ENCODE results near the gene SUSD2. TPM values are rescaled to one million over a fixed set of nuclear protein-coding genes. Genes with fewer than 3 reads are reported as not detected.
A peak's percentile ranks its signal among the peaks of the same experiment; 100 is the strongest.

Gene SUSD2
- polyA plus RNA-seq, 2 donors: 0.73 to 1.4 TPM

GRCh38 chr22:24149198-24149590 is 32.1 kb upstream of the SUSD2 start:
- Histone ChIP-seq H3K27me3 (ENCODE audit: control insufficient read depth in 1 of 2, insufficient read depth in 2 of 2, low read length in 2 of 2) (no peaks in the 10 kb centered on the region), H3K9me3 (ENCODE audit: control insufficient read depth in 2 of 2, insufficient read depth in 1 of 2, low read depth in 1 of 2, low read length in 1 of 2) (no peaks in the 10 kb centered on the region), H3K4me3 (ENCODE audit: low read depth in 1 of 2, low read length in 2 of 2) (no peak overlapping the region), H3K36me3 (ENCODE audit: control insufficient read depth in 2 of 2, insufficient read depth in 2 of 2, low read length in 1 of 2) (peaks cover 0 to 9% of the 10 kb centered on the region in 2 donors), H3K4me1 (ENCODE audit: control insufficient read depth in 2 of 2, insufficient read depth in 2 of 2, low read length in 1 of 2) (peaks cover 0 to 18% of the 10 kb centered on the region in 2 donors), H3K27ac (ENCODE audit: low read depth in 2 of 2, low read length in 1 of 2) (no peak overlapping the region)
- 96 to 99% methylated on average over 4 of the region's 4 CpGs for WGBS, 2 donors

DNA sequence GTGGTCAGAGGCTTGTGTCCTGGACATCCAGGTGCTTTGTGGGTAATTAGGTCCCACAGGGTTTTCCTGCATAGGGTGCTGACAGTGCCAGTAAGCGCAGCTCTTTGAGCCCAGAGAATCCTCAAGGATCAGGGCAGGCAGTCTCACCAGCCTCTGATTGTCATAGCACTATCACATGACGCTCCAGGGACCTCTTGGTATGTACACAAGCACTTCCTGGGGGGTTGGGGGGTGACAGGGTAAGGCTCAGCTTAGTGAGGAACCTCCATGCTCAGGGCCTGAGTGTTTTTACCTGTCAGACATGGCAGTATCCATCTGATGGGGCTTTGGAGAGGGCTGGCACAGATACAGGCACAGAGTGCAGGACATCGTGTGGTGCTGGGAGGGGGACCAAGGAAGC is 27.9 kb upstream of the SUSD2 start:
- Histone ChIP-seq H3K36me3 (ENCODE audit: control insufficient read depth in 2 of 2, insufficient read depth in 2 of 2, low read length in 1 of 2) (peaks cover 0 to 9% of the 10 kb centered on the region in 2 donors), H3K4me3 (ENCODE audit: low read depth in 1 of 2, low read length in 2 of 2) (no peak overlapping the region), H3K27ac (ENCODE audit: low read depth in 2 of 2, low read length in 1 of 2) (peak overlapping the region; percentile 8 to 54), H3K4me1 (ENCODE audit: control insufficient read depth in 2 of 2, insufficient read depth in 2 of 2, low read length in 1 of 2) (peaks cover 0 to 20% of the 10 kb centered on the region in 2 donors), H3K27me3 (ENCODE audit: control insufficient read depth in 1 of 2, insufficient read depth in 2 of 2, low read length in 2 of 2) (no peaks in the 10 kb centered on the region), H3K9me3 (ENCODE audit: control insufficient read depth in 2 of 2, insufficient read depth in 1 of 2, low read depth in 1 of 2, low read length in 1 of 2) (no peaks in the 10 kb centered on the region)
- WGBS, 2 donors: 74 to 81% methylated on average over 3 of the region's 3 CpGs

GRCh38 chr22:24153959-24154358 is 27.3 kb upstream of the SUSD2 start:
- WGBS, 2 donors: 81 to 91% methylated on average over 7 of the region's 7 CpGs
- H3K4me3 ChIP-seq (ENCODE audit: low read depth in 1 of 2, low read length in 2 of 2): no peak overlapping the region
- H3K27me3 ChIP-seq (ENCODE audit: control insufficient read depth in 1 of 2, insufficient read depth in 2 of 2, low read length in 2 of 2): no peaks in the 10 kb centered on the region
- H3K27ac ChIP-seq (ENCODE audit: low read depth in 2 of 2, low read length in 1 of 2): peak overlapping the region; percentile 8 to 54
- no peaks in the 10 kb centered on the region for H3K9me3 ChIP-seq (ENCODE audit: control insufficient read depth in 2 of 2, insufficient read depth in 1 of 2, low read depth in 1 of 2, low read length in 1 of 2)
- H3K36me3 ChIP-seq (ENCODE audit: control insufficient read depth in 2 of 2, insufficient read depth in 2 of 2, low read length in 1 of 2): peaks cover 0 to 9% of the 10 kb centered on the region in 2 donors
- H3K4me1 ChIP-seq (ENCODE audit: control insufficient read depth in 2 of 2, insufficient read depth in 2 of 2, low read length in 1 of 2): peaks cover 0 to 20% of the 10 kb centered on the region in 2 donors

- 94 to 95% methylated on average over 5 of the region's 5 CpGs for WGBS, 2 donors
- H3K27me3 ChIP-seq (ENCODE audit: control insufficient read depth in 1 of 2, insufficient read depth in 2 of 2, low read length in 2 of 2): no peaks in the 10 kb centered on the region
- no peak overlapping the region for H3K4me3 ChIP-seq (ENCODE audit: low read depth in 1 of 2, low read length in 2 of 2)
- peaks cover 0 to 13% of the 10 kb centered on the region in 2 donors for H3K36me3 ChIP-seq (ENCODE audit: control insufficient read depth in 2 of 2, insufficient read depth in 2 of 2, low read length in 1 of 2)
- H3K27ac ChIP-seq (ENCODE audit: low read depth in 2 of 2, low read length in 1 of 2): no peak overlapping the region
- no peaks in the 10 kb centered on the region for H3K9me3 ChIP-seq (ENCODE audit: control insufficient read depth in 2 of 2, insufficient read depth in 1 of 2, low read depth in 1 of 2, low read length in 1 of 2)
- peaks cover 0 to 25% of the 10 kb centered on the region in 2 donors for H3K4me1 ChIP-seq (ENCODE audit: control insufficient read depth in 2 of 2, insufficient read depth in 2 of 2, low read length in 1 of 2)
Measured at GRCh38 chr22:24154826-24155225, 26.5 kb upstream of the SUSD2 start.

DNA sequence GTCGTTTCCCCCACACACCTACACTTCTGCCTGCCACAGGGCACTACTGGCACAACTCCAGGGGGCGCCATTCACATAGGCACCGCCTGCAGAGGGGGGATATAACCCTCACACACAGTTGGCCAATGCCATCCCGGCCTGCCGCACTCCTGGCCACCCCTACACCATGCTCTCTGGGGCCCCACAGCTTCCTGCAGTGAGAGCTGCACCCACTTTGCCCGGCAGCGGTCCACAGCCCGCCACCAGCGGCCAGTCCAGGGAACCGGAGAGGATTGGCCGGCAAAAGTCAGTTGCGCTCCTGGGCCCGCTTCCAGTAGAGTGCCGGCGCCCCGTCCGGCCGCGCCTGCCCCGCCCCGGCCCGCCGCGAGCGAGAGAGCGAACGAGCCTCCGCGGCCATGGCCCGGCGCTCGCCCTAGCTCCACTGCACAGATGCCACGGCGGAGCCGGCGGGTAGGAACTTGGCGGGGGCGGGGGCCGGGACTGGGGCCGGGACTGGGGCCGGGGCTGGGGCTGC is 25.6 kb upstream of the SUSD2 start:
- Histone ChIP-seq H3K27ac (ENCODE audit: low read depth in 2 of 2, low read length in 1 of 2) (peak overlapping the region; percentile 75 to 77), H3K4me1 (ENCODE audit: control insufficient read depth in 2 of 2, insufficient read depth in 2 of 2, low read length in 1 of 2) (peaks cover 0 to 25% of the 10 kb centered on the region in 2 donors), H3K9me3 (ENCODE audit: control insufficient read depth in 2 of 2, insufficient read depth in 1 of 2, low read depth in 1 of 2, low read length in 1 of 2) (no peaks in the 10 kb centered on the region), H3K27me3 (ENCODE audit: control insufficient read depth in 1 of 2, insufficient read depth in 2 of 2, low read length in 2 of 2) (no peaks in the 10 kb centered on the region), H3K4me3 (ENCODE audit: low read depth in 1 of 2, low read length in 2 of 2) (peak overlapping the region; percentile 58 to 66), H3K36me3 (ENCODE audit: control insufficient read depth in 2 of 2, insufficient read depth in 2 of 2, low read length in 1 of 2) (peaks cover 0 to 16% of the 10 kb centered on the region in 2 donors)
- WGBS, 2 donors: 2 to 3% methylated on average over 34 to 41 of the region's 41 CpGs

DNA sequence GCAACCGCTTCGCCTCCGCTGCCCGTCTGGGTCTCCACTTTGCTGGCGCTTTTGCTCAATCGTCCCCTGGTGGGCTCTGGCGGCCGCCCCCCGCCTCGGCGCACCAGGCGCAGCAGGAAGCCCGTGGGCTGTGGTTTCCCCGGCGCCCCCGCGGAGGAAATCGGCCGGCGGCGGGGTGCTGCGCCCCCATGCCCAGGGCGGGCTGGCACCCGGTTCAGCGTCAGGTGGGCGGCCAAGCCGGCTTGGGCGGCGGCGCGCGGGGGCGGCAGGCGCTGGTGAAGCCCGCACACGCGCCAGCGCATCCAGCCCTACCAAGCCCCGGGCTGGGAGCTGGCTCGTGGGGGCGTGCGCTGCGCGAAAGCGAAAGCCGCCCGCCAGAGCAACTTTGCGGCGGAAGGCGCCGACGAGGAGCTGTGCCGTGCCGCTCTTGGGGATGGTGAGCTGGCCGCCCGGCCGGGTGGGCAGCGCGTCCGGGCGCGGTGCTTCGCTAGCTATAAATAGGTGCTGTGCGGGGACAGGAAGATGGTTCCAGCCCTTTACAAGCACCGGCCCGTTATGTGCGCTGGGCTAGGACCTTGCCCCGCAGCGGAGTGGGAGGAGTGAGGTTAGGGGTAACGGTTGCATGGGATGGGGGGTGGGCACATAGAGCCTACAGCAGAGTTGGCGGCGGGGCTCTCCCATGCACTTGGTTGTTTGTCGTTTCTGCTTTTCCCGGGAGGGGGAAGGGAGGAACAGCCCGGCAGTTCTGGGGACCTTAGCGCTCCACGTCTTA is 25.0 kb upstream of the SUSD2 start:
- 0% methylated on average over 76 to 77 of the region's 77 CpGs for WGBS, 2 donors
- no peaks in the 10 kb centered on the region for H3K9me3 ChIP-seq (ENCODE audit: control insufficient read depth in 2 of 2, insufficient read depth in 1 of 2, low read depth in 1 of 2, low read length in 1 of 2)

DNA sequence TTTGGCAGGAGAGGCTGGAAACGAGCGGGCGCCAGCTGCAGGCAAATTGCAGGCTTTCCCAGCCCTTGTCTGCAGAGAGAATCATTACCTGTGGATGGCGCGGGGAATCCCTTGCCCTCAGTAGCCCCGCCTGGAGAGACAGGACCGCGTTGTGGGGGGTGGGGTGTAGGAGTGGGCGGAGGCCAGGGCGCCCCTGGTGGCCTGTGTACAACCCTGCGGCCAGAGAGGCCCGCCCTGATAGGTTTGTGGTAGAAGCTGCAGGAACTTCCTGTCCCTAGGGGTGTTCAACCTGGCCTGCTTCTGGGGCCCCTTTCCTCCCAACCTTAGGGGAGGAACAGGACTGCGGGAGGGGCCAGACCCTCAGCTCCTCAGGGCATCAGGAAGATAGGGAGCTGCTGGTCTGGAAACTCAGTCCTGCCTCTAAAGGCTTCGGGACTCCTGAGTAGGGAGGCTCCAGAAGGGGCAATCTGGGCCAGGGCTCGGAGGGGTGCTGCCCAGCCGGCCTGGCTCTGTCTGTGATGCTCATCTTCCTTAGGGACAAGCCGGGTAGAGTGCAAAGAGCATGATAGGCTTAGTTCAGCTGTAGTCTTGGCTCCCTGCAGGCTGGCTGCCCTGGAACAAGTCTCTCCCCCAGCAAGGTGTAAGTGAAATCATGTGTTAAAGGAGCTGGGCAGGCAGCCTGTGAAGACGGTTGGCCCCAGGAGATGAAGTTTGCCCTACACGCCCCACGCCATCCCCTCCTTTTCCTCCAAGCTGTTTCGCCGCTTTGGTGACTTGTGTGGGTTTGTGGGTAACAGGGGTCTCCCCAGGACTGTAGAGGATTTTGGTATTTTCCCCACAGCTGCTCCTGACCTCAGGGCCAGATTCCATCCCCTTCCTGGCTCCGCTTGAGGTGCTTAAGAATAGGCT is 24.1 kb upstream of the SUSD2 start:
- peaks cover 0 to 25% of the 10 kb centered on the region in 2 donors for H3K4me1 ChIP-seq (ENCODE audit: control insufficient read depth in 2 of 2, insufficient read depth in 2 of 2, low read length in 1 of 2)
- H3K27me3 ChIP-seq (ENCODE audit: control insufficient read depth in 1 of 2, insufficient read depth in 2 of 2, low read length in 2 of 2): no peaks in the 10 kb centered on the region
- peak overlapping the region; percentile 75 to 77 for H3K27ac ChIP-seq (ENCODE audit: low read depth in 2 of 2, low read length in 1 of 2)
- H3K9me3 ChIP-seq (ENCODE audit: control insufficient read depth in 2 of 2, insufficient read depth in 1 of 2, low read depth in 1 of 2, low read length in 1 of 2): no peaks in the 10 kb centered on the region
- WGBS, 2 donors: 21% methylated on average over 23 of the region's 23 CpGs
- H3K4me3 ChIP-seq (ENCODE audit: low read depth in 1 of 2, low read length in 2 of 2): peak overlapping the region; percentile 58 to 66
- H3K36me3 ChIP-seq (ENCODE audit: control insufficient read depth in 2 of 2, insufficient read depth in 2 of 2, low read length in 1 of 2): peaks cover 5 to 17% of the 10 kb centered on the region in 2 donors

More for the DNA sequence above, 25.0 kb upstream of the SUSD2 start:
- no peaks in the 10 kb centered on the region for H3K27me3 ChIP-seq (ENCODE audit: control insufficient read depth in 1 of 2, insufficient read depth in 2 of 2, low read length in 2 of 2)
- H3K4me1 ChIP-seq (ENCODE audit: control insufficient read depth in 2 of 2, insufficient read depth in 2 of 2, low read length in 1 of 2): peaks cover 0 to 25% of the 10 kb centered on the region in 2 donors
- peak overlapping the region; percentile 58 to 66 for H3K4me3 ChIP-seq (ENCODE audit: low read depth in 1 of 2, low read length in 2 of 2)
- peaks cover 0 to 16% of the 10 kb centered on the region in 2 donors for H3K36me3 ChIP-seq (ENCODE audit: control insufficient read depth in 2 of 2, insufficient read depth in 2 of 2, low read length in 1 of 2)
- H3K27ac ChIP-seq (ENCODE audit: low read depth in 2 of 2, low read length in 1 of 2): peak overlapping the region; percentile 75 to 77

GRCh38 chr22:24157822-24158135 is 23.5 kb upstream of the SUSD2 start:
- Histone ChIP-seq H3K27ac (ENCODE audit: low read depth in 2 of 2, low read length in 1 of 2) (no peak overlapping the region), H3K4me3 (ENCODE audit: low read depth in 1 of 2, low read length in 2 of 2) (no peak overlapping the region), H3K4me1 (ENCODE audit: control insufficient read depth in 2 of 2, insufficient read depth in 2 of 2, low read length in 1 of 2) (peaks cover 0 to 25% of the 10 kb centered on the region in 2 donors), H3K27me3 (ENCODE audit: control insufficient read depth in 1 of 2, insufficient read depth in 2 of 2, low read length in 2 of 2) (no peaks in the 10 kb centered on the region), H3K9me3 (ENCODE audit: control insufficient read depth in 2 of 2, insufficient read depth in 1 of 2, low read depth in 1 of 2, low read length in 1 of 2) (no peaks in the 10 kb centered on the region), H3K36me3 (ENCODE audit: control insufficient read depth in 2 of 2, insufficient read depth in 2 of 2, low read length in 1 of 2) (peaks cover 5 to 15% of the 10 kb centered on the region in 2 donors)
- 52 to 64% methylated on average over 10 of the region's 10 CpGs for WGBS, 2 donors

GRCh38 chr22:24159650-24160049 is 21.6 kb upstream of the SUSD2 start:
- peaks cover 5 to 22% of the 10 kb centered on the region in 2 donors for H3K36me3 ChIP-seq (ENCODE audit: control insufficient read depth in 2 of 2, insufficient read depth in 2 of 2, low read length in 1 of 2)
- no peak overlapping the region for H3K27ac ChIP-seq (ENCODE audit: low read depth in 2 of 2, low read length in 1 of 2)
- H3K4me1 ChIP-seq (ENCODE audit: control insufficient read depth in 2 of 2, insufficient read depth in 2 of 2, low read length in 1 of 2): peaks cover 0 to 19% of the 10 kb centered on the region in 2 donors
- no peak overlapping the region for H3K4me3 ChIP-seq (ENCODE audit: low read depth in 1 of 2, low read length in 2 of 2)
- no peaks in the 10 kb centered on the region for H3K27me3 ChIP-seq (ENCODE audit: control insufficient read depth in 1 of 2, insufficient read depth in 2 of 2, low read length in 2 of 2)
- WGBS, 2 donors: 52 to 53% methylated on average over 2 of the region's 2 CpGs
- no peaks in the 10 kb centered on the region for H3K9me3 ChIP-seq (ENCODE audit: control insufficient read depth in 2 of 2, insufficient read depth in 1 of 2, low read depth in 1 of 2, low read length in 1 of 2)
